GM21528 (cell line): ENCODE data around the gene PYGB.

Source experiments
- ATAC-seq: cut with Tn5 transposase; IDR thresholded peaks from one replicate; pipeline ENCODE4 v1.9.1; 2021; ENCODE audit warnings: mild to moderate bottlenecking, moderate library complexity; ENCODE audit not compliant: unreplicated experiment, low FRiP score

Gene PYGB

DNA sequence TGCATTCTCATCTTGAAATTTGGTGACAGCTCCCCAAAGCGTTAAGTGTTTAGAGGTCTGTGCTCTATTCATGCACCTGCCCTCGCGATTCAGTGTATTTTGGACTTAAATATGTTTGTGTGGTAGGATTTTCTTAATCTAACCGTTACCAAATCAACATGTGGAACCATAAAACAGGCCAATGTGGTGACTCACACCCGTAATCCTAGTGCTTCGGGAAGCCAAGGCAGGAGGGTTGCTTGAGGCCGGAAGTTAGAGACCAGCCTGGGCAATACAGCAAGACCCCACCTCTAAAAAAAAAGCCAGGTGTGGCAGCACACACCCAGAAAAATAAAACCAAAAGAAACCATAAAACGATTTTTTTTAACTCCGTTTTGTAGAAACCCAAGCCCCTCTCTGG, 31.5 kb downstream of the PYGB start:
- no peak for ATAC-seq

DNA sequence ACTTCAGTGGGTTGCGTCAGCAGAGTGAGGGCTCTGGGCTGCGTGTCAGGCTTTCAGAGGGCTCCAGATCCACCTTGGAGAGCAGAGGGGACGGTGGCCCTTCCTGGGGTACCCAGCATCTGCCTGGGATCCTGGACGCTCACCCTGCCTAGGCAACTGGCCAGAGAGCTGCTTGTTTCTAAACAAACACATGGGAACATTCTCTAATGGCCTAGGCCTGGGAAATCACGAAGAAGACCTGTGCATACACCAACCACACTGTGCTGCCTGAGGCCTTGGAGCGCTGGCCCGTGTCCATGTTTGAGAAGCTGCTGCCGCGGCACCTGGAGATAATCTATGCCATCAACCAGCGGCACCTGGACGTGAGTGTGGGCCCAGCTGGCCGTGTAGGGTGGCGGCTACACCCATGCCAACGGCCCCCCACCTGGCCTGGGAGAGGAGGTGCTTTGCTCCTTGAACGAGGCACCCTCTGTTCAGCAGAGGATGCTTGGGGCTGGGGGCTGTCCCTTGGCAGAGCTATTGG, 32.2 kb downstream of the PYGB start:
- ATAC-seq = no peak

DNA sequence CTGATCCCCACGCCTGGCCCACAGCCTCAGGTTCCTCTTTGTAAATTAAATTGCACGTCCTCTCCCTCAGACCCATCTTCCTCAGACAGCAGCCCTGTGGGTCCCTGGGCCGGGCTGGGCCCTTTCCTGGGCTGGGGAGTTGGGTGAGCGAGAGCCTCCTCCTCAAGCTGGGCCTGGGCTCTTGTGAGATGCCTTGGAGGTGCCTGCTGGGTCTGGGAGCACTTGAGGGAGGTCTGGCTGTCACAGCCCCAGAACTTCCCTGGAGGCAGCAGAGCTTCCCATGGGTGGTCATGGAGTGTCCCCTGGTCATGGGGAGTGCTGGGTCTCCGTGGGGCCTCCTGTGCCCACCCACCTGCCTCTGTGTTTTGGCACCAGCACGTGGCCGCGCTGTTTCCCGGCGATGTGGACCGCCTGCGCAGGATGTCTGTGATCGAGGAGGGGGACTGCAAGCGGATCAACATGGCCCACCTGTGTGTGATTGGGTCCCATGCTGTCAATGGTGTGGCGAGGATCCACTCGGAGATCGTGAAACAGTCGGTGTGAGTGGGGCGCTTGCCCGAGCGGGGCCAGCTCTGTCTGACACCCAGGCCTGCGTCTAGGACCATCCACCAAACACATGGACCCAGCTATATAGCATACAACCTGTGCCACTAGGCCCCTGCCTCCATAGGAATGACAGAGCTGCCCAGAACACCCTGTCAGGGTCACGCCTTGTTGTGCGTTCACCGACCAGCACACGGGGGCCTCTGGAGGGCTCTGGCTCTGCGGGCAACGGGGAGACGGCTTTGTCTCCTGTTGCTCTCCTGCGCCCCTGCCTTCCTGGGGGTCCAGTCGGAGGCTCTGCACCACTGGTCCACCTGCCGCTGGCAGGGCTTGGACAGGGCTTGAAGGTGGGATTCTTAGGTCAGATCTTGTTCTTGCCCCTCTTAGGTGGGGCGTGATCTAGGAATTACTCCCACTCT, 33.0 kb downstream of the PYGB start:
- ATAC-seq = no peak

DNA sequence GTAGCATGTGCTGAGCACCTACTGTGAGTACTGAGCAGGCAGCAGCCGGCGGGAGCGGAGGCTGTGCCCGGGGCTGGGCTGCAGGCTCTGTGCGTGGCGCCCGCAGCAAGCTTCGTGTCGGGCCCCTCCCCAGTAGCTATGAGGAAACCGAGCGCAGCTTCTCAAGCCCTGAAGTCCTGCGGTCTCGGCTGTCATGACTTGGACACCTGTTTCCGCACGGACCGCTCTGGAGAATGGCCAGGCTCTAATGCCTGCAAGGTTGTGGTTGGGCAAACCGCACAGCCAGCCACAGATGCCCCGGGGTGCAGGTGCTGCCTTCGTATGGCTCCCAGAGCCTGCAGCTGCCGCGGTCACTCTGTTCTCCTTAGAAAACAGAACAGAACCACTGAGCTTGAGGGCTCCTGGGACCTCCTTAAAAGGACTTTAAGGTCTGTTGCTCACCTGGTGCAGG, 33.7 kb downstream of the PYGB start:
- peak; percentile 57 for ATAC-seq

DNA sequence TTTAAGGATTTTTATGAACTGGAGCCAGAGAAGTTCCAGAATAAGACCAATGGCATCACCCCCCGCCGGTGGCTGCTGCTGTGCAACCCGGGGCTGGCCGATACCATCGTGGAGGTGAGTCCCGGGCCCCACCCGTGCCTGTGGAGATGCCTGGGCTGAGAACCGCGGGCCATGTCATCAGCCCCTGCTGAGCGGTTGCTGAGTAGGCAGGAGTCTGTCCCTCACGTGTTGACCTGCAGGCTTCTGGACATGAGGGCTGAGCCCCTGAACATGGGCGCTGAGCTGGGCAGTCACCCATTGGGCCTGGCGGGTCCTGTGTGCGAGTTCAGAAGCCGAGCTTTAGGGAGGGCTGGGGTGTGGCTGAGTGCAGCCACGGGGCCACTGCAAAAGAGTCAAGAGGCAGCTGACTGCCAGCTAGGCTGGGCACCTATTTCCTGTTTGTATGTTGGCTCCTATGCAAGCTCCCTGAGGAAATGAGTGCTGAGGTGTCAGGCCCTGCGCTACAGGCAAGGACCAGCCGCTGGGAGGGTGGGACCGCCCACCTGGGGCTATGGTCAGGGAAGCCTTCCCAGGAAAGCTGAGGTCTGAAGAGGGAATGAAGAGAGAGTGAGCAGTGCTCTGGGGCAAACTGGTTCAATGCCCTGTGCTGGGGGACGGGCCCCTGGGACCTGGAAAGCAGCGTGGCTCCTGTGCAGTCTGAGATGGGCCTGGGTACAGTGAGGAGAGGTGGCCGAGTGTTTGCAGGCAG, 34.3 kb downstream of the PYGB start:
- ATAC-seq = no peak

DNA sequence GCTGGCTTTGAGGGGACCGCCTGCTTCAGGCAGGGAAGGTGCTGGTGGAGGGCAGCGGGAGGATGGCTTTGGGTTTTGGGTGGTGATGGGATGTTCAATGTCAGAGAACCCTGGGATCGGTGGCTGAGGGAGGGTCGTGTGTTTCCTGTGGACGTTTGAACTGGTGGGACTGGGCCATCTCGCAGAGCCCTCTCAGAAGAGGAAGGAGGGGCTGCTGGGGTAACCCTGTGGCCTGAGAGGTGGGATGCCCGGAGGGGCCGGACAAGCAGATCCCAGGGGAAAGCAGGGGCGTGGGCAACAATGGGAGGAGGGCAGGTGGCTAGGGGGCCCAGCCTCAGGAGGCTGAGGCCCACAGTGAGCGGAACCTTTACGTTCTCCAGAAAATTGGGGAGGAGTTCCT, 34.9 kb downstream of the PYGB start:
- no peak for ATAC-seq

DNA sequence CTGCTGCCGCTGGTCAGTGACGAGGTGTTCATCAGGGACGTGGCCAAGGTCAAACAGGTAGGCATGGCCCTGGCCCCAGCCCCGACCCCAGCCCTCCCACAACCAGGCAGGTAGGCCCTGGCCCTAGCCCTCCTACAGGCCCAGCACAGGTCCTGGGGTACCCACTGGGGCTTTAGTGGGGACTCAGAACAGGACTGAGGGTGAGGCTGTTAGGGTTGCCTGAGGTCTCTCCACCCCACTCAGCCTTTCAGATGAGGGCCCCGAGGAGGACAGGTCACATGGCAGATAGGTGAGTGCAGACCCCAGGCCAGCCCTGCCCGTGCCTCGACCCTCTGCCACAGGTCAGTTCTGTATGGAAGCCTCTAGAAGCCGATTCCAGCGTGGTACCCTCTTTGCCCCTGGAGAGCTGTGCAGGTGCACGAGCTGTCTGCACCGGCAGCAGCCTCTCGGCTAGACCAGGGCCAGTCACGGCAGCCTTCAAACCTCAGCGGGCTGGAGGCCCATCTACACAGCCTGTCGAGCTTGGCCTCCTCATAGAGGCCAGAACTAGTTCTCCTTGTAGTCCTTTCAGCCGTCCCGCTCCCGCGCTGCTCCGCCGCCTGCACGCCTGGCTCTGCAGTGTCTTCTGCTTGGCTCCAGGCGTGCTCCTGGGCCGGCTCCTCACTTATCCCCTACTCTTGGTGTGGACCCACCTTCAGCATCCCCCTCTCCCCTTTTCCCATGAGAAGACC, 35.5 kb downstream of the PYGB start:
- no peak for ATAC-seq

DNA sequence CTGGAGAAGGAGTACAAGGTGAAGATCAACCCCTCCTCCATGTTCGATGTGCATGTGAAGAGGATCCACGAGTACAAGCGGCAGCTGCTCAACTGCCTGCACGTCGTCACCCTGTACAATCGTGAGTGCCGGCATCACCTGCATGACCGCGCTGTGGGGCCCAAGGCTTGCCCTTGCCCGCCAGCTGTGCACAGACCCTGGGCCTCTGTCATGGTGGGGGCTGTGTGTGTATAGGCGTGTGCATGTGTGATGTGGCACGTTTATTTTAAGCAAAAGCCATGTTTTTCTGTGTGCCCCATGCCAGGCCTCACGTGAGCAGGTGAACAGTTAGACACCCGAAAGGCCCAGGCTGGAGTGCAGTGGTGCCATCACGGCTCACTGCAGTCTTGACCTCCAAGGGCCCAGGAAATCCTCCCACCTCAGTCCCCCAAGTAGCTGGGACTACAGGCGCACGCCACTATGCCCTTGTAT, 36.3 kb downstream of the PYGB start:
- no peak for ATAC-seq

DNA sequence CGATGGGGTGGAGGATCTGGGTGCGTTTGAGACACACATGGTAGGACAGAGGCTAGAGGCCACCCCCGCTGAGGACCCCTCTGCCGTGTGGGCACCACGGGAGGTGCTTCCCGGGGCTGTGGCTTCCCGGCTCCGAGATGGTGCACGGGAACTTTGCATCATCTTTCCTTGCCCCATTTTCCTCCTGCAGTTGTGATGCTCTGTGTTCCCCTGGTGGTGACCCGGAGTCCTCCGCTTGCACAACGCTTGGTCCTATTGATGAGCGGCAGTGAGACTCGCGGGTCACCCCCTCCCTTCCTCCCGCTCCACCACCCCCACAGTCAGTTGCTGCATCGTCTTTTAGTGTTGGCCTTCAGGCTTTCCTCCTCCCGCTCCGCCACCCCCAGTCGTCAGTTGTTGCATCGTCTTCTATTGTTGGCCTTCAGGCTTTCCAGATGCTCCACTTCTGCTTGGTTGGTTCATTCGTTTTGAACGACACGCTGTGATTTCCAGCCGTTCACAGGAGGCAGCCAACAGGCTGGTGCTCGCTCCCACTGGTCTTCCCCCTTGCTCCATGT, 37.3 kb downstream of the PYGB start:
- no peak for ATAC-seq

DNA sequence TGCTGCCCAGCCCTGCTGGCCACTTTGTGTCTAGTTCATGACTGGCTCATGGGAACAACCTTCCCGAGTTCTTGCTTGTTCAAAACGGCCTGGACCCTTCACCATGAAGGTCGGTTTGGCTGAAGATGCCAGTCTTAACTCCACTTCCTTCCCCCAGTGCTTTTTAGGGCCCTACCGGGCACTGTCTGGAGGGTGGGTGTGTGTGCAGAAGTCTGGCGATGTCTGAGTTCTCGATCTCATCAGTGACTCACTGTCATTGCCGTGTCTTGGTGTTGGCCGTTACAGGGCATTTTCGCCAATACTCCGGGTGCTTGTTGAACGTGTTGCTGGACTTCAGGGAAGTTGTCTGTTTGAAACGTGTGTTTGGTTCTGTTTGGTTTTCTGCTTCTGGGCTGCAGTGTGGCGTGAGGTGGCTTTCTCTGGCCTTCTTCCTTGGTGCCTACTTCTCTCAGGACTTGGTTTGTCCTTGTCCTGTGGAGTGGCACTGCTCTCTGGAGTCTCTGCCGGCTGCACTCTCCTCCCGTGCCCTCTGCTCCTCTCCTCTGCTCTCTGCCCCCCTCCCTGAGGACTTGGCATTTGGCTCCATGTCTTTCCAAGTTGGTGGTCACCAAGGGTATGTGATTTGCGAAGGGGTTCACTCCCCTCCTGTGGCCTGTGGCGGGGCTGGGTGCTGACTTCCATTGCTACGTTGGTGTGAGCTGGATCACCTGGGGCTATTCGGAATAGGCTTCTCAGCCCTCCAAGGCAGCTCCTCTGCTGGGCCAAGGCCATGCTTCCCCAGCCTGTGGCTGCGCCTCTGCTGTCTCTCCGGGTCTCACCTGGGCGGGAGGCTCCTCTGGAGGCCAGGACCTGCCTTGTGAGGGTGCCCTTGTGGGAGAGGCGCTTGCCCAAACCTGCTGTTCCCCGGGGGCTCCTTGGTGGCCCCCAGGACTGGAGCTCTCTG, 38.2 kb downstream of the PYGB start:
- no peak for ATAC-seq

DNA sequence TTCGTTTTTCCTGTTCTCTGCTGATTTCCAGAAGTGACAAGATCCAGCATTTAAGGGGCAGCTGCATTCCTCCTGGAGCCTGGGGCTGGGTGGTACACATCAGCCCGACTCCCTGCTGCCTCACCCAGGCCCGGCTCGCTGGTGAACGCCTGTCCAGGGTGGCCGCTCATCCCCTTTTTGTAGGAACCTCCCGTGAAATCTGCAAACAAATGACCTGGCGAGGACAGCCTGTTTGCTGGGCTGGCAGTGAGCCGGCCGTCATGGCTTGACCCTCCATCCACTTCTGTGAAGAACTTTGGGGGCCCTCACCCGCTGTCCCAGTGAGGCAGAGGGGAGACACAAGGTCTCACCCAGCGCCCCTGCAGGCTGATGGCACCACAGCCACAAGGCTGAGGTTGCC, 39.0 kb downstream of the PYGB start:
- ATAC-seq = no peak

DNA sequence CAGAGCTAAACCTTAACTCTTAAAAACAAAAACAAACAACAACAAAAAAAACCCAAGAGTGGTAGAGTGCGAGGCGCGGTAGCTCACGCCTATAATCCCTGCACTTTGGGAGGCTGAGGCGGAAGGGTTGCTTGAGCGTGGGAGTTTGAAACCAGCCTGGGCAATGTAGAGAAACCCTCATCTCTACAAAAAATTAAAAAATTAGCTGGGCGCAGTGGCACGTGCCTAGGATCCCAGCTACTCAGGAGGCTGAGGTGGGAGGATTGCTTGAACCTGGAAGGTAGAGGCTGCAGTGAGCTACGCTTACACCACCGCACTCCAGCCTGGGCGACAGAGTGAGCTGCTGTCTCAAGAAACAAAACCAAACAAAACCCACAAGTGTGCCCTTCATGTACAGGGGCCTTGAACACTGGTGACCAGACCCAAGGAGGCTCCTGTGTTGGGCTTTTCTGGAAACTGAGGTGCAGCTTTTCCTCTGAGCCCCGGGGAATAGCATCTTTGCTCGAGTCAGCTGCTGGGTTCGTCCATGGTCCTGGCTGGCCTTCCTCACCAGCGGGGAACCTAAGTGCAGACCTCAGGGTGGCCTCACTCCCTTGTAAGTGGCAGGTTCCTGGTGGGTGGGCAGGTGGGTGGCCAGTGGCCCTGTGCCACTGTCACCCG, 39.9 kb downstream of the PYGB start:
- no peak for ATAC-seq

DNA sequence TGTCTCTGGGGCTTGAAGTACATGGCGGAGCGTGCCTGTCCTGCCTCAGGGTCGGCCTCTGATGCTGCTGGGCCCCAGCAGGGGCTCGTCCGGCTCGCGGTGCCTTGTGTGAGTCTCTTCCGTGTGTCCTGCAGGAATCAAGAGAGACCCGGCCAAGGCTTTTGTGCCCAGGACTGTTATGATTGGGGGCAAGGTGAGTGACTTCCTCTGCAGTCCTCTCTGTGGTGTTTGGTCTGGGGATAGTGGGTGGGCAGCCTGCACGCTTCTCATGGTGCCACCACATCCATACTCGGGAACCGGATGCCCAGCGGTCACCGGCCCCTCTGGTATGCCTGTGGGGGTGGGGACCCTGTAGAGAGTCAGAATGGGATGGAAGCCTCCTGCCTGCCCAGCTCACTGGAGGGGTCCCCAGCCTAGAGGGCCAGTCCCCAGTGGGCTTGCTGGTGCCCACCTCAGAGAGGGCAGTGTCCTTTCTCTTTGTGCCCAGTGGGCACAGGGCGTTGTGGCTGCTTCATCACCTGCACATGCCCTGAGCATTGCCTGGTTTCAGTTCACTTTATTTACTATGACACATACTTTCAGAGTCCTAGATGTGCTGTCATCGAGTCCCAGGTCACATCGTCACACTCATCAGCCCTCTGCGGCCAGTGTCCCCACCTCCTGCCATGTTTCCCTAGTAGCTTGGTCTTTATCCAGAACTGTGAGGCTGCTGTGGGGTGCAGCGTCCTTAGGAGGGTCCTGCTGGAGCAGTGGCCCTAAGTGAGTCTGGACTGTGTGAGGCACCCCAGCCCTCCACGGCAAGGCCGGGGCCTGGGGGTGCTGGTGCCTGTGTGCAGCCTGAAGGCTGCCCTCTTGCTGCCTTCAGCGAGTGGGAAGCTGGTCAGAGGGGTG, 40.7 kb downstream of the PYGB start:
- peak; percentile 79 for ATAC-seq

DNA sequence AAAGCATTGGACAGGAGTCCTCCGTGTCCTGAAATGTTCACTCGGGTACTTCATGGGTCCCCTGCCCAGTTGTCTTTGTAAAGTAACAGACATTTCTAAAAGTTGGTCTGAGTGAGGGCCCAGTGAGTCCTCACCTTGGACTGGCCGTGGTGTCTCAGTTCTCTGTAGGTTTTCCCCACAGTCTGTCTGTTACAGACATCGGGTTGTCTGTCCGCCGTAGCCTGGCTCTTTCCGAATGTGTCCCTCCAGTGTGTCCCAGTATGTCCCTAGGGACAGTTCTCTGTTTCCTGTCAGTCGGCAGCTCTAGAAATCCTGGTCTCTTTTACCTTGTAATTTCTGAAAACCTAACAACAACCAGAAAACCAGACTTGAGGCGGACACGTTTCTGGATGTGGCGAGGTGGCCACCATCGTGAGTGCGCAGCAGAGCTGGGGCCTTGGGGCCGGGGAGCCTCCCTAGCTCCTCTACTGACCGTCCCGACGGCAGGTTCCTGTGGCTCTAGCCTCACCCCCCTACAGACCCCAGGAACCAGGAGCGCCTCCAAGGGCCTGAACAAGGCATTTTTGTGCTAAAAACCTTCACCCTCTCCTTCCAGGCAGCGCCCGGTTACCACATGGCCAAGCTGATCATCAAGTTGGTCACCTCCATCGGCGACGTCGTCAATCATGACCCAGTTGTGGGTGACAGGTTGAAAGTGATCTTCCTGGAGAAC, 42.2 kb downstream of the PYGB start:
- ATAC-seq = no peak

DNA sequence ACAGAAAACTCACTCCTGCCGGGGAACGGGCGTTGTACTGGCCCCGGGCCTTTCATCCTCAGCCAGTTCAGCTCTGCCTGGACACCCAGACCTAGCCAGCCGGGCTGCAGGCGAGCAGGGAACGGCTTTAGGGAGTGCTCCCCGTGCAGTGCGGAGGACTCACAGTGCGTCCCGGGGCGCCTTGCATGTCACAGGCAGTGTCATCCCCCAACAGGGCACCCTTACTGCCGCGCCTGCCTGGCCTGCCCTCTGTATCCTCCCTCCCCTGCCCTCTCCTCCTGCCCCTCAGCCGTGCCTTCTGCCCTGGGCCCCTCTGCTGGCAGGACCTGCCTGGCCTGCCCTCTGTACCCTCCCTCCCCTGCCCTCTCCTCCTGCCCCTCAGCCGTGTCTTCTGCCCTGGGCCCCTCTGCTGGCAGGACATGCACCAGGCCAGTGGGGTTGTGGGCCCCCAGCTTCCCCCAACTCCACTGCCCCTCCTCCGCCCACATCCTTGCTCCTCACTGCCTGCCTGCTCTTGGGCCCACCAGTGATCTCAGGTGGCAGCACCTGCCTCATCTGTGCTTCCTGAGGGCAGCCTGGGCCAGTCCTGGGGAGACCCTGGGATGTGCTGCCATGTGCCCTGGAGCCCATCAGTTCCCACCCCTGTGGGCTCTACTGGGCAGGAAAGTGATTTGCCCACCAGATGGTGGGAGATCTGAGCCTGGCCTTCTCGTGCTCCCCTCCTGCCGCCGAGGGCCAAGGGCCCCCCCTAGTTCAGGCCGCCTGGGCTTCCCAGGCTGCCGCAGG, 43.0 kb downstream of the PYGB start:
- no peak for ATAC-seq

DNA sequence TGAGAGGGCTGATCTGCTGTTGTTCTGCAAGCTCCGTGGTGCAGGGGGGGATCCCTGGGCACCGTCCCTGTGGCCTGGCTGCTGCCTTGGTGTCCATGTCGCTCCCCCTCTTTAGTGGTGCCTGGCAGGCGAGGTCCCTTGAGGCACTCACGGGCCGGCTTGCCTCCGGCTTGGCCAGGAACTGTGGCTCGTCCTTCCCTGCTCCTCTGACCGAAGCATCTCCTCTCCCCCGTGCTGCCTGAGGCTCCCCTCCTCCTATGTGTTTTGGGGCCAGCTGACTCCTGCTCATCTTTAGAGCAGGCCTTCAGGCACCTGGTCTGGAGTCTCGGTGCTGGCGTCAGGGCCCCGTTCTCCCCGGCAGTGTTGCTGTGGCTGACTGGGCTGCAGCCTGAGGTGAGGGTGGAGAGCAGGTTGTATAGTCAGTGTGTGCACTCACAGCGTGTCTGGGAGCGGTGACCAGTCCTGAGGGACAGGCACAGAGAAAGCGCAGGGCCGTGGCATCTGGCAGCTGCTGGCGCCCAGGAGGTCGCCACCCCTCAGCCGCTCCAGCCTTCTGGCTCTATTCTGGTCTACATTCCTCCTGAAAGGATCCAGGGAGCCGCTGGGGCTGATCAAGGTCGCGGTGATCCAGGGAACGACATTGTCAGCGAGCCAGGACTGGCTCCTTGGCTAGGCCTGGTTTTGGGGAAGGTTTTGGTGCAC, 43.7 kb downstream of the PYGB start:
- no peak for ATAC-seq
